ENCODE measurements around the gene ST3GAL3. TPM values are rescaled to one million over a fixed set of nuclear protein-coding genes. Genes with fewer than 3 reads are reported as not detected.

Gene ST3GAL3
- total and polyA plus RNA-seq, 8 donors = 1.6 to 68.3 (median 6.7) TPM

DNA sequence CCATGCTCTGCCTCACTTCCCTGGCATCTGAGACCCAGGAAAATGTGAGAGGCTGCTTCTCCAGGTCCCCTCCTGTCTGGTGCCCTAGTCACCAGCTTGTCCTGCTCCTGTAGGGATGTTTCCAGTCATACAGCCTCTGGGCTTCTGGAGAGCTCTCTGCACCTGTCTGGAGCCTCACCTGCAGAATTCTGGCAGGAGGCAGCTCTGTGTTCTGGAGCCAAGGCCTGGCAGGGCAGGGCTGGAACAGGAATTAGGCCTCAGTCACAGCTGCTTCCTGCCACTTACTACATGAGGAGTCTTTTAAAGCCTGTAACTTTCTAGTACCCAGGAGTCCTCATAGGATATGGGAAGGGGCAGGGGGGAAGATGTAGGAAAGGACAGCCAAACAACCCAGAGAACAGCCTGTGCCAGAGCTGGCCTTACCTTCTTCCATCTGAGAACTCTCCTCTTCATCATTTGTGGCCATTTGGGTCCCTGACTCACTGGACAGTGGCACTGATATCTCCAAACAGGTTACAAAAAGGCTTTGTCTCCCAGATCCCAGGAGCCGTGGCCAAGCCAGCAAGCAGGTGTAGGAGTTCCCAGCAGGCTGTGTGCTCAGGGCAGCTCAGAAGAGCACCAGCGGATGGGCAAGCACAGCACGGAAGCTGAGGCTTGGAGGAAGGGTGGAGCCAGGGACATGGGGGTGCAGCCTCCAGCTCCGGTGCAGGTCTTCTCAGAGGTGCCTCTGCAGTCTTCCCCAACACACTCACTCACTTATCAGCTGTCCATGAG, 194.9 kb downstream of the ST3GAL3 start:
- Histone ChIP-seq H3K9me3 (no peaks in the 10 kb centered on the region), H3K4me3 (no peak overlapping the region), H3K36me3 (peaks cover 3 to 45% (median 30%) of the 10 kb centered on the region in 4 donors), H3K27ac (no peak overlapping the region), H3K4me1 (no peaks in the 10 kb centered on the region), H3K27me3 (no peaks in the 10 kb centered on the region)
- TF ChIP-seq POLR2A (IDR thresholded peaks at IDR 0.05) (no peak), POLR2AphosphoS5 (IDR thresholded peaks at IDR 0.05) (no peak), EP300 (IDR thresholded peaks at IDR 0.05) (no peak)
- TF ChIP-seq, protein P1, sequence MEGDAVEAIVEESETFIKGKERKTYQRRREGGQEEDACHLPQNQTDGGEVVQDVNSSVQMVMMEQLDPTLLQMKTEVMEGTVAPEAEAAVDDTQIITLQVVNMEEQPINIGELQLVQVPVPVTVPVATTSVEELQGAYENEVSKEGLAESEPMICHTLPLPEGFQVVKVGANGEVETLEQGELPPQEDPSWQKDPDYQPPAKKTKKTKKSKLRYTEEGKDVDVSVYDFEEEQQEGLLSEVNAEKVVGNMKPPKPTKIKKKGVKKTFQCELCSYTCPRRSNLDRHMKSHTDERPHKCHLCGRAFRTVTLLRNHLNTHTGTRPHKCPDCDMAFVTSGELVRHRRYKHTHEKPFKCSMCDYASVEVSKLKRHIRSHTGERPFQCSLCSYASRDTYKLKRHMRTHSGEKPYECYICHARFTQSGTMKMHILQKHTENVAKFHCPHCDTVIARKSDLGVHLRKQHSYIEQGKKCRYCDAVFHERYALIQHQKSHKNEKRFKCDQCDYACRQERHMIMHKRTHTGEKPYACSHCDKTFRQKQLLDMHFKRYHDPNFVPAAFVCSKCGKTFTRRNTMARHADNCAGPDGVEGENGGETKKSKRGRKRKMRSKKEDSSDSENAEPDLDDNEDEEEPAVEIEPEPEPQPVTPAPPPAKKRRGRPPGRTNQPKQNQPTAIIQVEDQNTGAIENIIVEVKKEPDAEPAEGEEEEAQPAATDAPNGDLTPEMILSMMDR (IDR thresholded peaks at IDR 0.05) = no peak
- WGBS, 5 donors = 79 to 93% (median 84%) methylated on average over 1 to 4 of the region's 4 CpGs
- intact Hi-C loops (cut with DNase I; ENCODE audit: low total_unique reads) = no loop called here
- DNase-seq = no peak

DNA sequence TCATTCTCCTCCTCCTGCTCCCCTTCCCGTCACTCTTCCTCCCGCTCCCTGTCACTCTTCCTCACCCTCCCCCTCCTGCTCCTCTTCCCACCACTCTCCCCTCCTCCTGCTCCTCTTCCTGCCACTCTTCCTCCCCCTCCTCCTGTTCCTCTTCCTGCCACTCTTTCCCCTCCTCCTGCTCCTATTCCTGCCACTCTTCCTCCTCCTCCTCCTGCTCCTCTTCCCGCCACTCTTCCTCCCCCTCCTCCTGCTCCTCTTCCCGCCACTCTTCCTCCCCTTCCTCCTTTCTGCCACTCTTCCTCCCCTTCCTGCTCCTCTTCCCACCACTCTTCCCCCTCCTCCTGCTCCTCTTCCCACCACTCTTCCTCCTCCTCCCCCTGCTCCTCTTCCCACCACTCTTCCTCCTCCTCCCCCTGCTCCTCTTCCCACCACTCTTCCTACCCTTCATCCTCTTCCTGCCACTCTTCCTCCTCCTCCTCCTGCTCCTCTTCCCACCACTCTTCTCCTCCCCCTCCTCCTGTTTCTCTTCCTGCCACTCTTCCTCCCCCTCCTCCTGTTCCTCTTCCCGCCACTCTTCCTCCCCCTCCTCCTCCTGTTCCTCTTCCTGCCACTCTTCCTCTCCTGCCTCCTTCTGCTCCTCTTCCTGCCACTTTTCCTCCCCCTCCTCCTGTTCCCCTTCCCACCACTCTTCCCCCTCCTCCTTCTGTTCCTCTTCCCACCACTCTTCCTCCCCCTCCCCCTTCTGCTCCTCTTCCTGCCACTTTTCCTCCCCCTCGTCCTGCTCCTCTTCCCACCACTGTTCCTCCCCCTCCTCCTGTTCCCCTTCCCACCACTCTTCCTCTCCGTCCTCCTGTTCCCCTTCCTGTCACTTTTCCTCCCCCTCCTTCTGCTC, 197.6 kb downstream of the ST3GAL3 start:
- H3K4me3 ChIP-seq = no peak overlapping the region
- H3K4me1 ChIP-seq = no peaks in the 10 kb centered on the region
- WGBS, 5 donors = 48 to 73% (median 54%) methylated on average over 7 of the region's 7 CpGs
- DNase-seq = no peak
- intact Hi-C loops (cut with DNase I; ENCODE audit: low total_unique reads) = no loop called here
- no peaks in the 10 kb centered on the region for H3K27me3 ChIP-seq
- H3K27ac ChIP-seq = no peak overlapping the region
- H3K9me3 ChIP-seq = no peaks in the 10 kb centered on the region
- peaks cover 3 to 41% (median 8%) of the 10 kb centered on the region in 4 donors for H3K36me3 ChIP-seq
- TF ChIP-seq, protein P1 (IDR thresholded peaks at IDR 0.05) = no peak
- TF ChIP-seq POLR2A (IDR thresholded peaks at IDR 0.05) (no peak), POLR2AphosphoS5 (IDR thresholded peaks at IDR 0.05) (no peak), EP300 (IDR thresholded peaks at IDR 0.05) (no peak)

DNA sequence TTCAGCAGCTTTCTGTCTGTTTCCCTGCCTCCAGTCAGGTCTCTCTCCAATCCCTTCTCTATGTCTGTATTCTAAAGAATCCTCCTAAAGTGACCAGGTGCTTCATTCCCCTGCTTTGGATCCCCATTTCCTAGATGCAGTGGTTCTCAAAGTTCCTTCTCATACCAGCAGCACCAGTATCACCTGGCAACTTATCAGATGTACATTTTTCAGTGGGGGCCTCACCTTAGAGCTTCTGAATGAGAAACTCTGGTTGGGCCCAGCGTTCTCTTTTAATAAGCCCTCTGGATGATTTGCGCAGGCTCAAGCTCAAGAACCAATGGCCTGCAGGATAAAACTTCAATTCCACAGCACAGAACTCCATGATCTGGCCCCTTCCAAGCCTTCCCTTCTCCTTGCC, 200.9 kb downstream of the ST3GAL3 start:
- Histone ChIP-seq H3K27ac (no peak overlapping the region), H3K36me3 (peaks cover 0 to 35% (median 2%) of the 10 kb centered on the region in 4 donors), H3K27me3 (no peaks in the 10 kb centered on the region), H3K4me3 (no peak overlapping the region), H3K4me1 (peaks cover 0 to 11% (median 5%) of the 10 kb centered on the region in 4 donors), H3K9me3 (no peaks in the 10 kb centered on the region)
- WGBS, 5 donors = 96 to 100% (median 98%) methylated on average over 2 of the region's 2 CpGs
- TF ChIP-seq POLR2AphosphoS5 (IDR thresholded peaks at IDR 0.05) (no peak), EP300 (IDR thresholded peaks at IDR 0.05) (no peak), POLR2A (IDR thresholded peaks at IDR 0.05) (no peak)
- TF ChIP-seq, protein P1 (IDR thresholded peaks at IDR 0.05) = no peak
- intact Hi-C loops (cut with DNase I; ENCODE audit: low total_unique reads) = no loop called here
- no peak for DNase-seq

DNA sequence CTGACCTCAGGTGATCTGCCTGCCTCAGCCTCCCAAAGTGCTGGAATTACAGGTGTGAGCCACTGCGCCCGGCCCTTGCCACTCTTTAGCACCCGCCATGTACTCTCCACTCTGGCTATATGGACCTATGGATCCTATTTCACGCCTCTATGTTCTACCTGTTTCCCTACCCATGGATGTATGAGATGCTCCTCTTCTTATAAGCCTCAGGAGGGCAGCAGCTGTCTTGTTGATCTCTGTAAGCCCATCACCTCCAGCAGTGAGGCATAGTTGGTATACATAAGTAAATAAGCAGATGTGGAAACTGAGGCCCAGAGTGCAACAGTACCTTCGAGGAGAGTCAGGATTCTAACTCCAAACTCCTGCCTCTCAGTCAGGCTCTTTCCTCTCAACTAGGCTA, 201.5 kb downstream of the ST3GAL3 start:
- intact Hi-C loops (cut with DNase I; ENCODE audit: low total_unique reads) = no loop called here
- peaks cover 0 to 15% (median 5%) of the 10 kb centered on the region in 4 donors for H3K4me1 ChIP-seq
- H3K27ac ChIP-seq = no peak overlapping the region
- TF ChIP-seq POLR2A (IDR thresholded peaks at IDR 0.05) (no peak), POLR2AphosphoS5 (IDR thresholded peaks at IDR 0.05) (no peak), EP300 (IDR thresholded peaks at IDR 0.05) (no peak)
- TF ChIP-seq, protein P1 (IDR thresholded peaks at IDR 0.05) = no peak
- no peaks in the 10 kb centered on the region for H3K9me3 ChIP-seq
- no peaks in the 10 kb centered on the region for H3K27me3 ChIP-seq
- H3K36me3 ChIP-seq = peaks cover 0 to 35% (median 2%) of the 10 kb centered on the region in 4 donors
- DNase-seq = no peak
- no peak overlapping the region for H3K4me3 ChIP-seq
- 91 to 96% (median 94%) methylated on average over 5 of the region's 5 CpGs for WGBS, 5 donors
